AG04449 (cell line): ENCODE data around the gene NXNL1.
"Not testable (repeated sequence)": the region's sequence is repeated elsewhere in the genome, so short reads cannot be mapped to it uniquely, and the experiment has no call there.

Source experiments
- CTCF ChIA-PET: fragments of 350-600 bp; formaldehyde crosslinking; extraction: SDS; loops from one replicate; lab custom pipeline; 2021; ENCODE audit warnings: antibody characterized with exemption; lab: Yijun Ruan, JAX
- POLR2A ChIA-PET: fragments of 400-600, 350-600 bp; formaldehyde crosslinking; extraction: SDS; loops from one replicate; lab custom pipeline; 2020; ENCODE audit warnings: antibody characterized with exemption, inconsistent platforms; lab: Yijun Ruan, JAX
- DNase-seq: peaks from one replicate; pipeline ENCODE4 v3.0.0-alpha.2; 2010; ENCODE audit warnings: low read depth, low spot score
- H3K4me3 ChIP-seq: 2 replicates; pipeline ENCODE4 v1.5.1; 2011; ENCODE audit warnings: low read depth, mild to moderate bottlenecking, control low read depth, low read length
- TF ChIP-seq, protein P1 (sequence below): IDR thresholded peaks from one replicate; pipeline ENCODE4 v1.5.1; 2011; ENCODE audit warnings: mild to moderate bottlenecking, moderate library complexity, low read length, control low read depth, inconsistent platforms; ENCODE audit not compliant: insufficient read depth; ENCODE audit errors: missing control alignments

The NXNL1 gene

DNA sequence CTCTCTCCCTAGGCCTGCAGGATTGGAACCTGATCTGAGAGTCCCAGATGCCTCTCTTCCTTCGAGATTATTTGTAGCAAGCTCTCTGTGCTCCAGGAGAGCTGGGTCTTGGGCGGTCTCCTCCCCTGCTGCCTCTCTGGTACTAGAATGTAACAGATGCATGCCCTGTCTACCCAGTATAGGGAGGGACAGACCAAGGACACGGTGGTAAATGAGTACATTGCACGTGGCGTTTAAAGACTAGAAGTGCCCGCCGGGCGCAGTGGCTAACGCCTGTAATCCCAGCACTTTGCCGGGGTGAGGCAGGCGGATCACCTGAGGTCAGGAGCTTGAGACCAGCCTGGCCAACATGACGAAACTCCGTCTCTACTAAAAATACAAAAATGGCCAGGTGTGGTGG lies 21.3 kb upstream of the NXNL1 start:
- POLR2A ChIA-PET, result no interaction called here
- TF ChIP-seq, protein P1, sequence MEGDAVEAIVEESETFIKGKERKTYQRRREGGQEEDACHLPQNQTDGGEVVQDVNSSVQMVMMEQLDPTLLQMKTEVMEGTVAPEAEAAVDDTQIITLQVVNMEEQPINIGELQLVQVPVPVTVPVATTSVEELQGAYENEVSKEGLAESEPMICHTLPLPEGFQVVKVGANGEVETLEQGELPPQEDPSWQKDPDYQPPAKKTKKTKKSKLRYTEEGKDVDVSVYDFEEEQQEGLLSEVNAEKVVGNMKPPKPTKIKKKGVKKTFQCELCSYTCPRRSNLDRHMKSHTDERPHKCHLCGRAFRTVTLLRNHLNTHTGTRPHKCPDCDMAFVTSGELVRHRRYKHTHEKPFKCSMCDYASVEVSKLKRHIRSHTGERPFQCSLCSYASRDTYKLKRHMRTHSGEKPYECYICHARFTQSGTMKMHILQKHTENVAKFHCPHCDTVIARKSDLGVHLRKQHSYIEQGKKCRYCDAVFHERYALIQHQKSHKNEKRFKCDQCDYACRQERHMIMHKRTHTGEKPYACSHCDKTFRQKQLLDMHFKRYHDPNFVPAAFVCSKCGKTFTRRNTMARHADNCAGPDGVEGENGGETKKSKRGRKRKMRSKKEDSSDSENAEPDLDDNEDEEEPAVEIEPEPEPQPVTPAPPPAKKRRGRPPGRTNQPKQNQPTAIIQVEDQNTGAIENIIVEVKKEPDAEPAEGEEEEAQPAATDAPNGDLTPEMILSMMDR, result no peak
- H3K4me3 ChIP-seq, result no peak overlapping the region
- CTCF ChIA-PET, result interaction anchor here (3.8 kb wide), 1 partner anchor 14 kb away, joined by 25 read pairs; no protein-coding TSS in a partner anchor
- DNase-seq, result no peak

DNA sequence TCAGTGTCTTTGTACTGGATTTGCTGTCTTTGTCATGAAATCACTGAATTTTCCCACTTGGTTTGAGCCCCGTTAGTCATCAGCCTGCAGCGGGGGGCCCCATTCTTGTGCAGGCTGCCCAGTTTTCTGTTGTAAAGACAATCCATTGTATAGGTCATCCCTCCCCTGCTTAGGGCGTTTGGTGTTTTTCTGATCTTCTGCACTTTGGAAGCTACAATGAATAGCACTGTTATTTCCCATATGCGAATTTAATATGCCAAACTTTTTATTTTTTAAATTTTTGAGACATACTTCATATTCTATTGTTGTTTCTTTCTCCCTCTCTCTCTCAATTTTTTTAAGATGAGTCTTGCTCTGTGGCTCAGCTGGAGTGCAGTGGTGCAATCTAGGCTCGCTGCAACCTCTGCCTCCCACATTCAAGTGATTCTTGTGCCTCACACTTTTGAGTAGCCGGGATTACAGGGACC lies 18.6 kb upstream of the NXNL1 start:
- H3K4me3 ChIP-seq, result no peak overlapping the region
- TF ChIP-seq, protein P1, result no peak
- CTCF ChIA-PET, result interaction anchor here (0.8 to 3.6 kb wide), 2 partner anchors 15 to 17 kb away, joined by 3 to 22 read pairs; no protein-coding TSS in a partner anchor
- POLR2A ChIA-PET, result interaction anchor here (1.1 kb wide), 1 partner anchor 32 kb away, joined by 3 read pairs; the partner anchor contains the start of gene PGLS
- no peak for DNase-seq

DNA sequence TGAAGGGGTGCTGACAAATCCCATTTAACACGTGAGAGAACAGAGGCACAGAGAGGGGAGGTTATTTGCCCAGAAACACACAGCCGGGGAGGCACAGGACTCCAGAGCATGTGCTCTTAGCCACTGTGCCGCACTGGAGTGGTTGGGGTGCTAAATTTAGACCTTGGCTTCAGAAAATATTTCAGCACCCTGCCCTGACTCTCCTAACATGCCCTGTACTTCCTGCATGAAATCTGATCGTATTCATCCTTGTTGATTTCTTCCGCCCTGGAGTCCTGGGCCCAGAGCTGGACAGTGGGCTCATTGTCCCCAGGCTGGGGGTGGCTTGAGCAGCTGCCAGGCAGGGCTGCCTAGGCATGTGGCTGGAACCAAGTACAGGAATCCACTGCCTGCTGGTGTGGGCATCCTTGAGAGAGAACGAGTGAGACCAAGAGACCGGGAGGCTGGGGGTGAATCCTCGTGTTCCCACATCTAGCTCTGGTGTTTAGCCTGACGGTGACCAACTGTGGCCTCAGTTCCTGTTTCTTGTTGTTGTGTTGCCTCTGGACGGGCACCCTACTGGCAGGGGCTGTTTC lies 14.9 kb upstream of the NXNL1 start:
- H3K4me3 ChIP-seq, result no peak overlapping the region
- TF ChIP-seq, protein P1, result no peak
- POLR2A ChIA-PET, result interaction anchor here (0.6 kb wide), 1 partner anchor 33 kb away, joined by 4 read pairs; no protein-coding TSS in a partner anchor
- CTCF ChIA-PET, result interaction anchor here (1.1 to 3.1 kb wide), 3 partner anchors 10 to 21 kb away, joined by 7 to 15 read pairs (median 8); no protein-coding TSS in a partner anchor
- DNase-seq, result no peak

DNA sequence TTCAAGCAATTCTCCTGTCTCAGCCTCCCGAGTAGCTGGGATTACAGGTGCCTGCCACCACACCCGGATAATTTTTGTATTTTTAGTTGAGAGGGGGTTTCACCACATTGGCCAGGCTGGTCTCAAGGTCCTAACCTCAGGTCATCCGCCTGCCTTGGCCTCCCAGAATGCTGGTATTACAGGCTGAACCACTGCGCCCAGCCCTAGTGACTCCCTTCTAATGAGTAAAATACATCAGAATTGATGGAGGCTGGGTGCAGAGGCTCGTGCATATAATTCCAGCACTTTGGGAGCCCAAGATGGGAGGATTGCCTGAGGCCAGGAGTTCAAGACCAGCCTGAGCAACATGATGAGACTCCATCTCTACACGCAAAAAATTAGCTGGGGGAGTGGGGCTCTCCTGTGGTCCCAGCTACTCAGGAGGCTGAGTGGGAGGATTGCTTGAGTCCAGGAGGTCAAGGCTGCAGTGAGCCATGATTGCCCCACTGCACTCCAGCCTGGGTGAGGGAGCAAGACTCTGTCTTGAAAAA lies 14.3 kb upstream of the NXNL1 start:
- POLR2A ChIA-PET, DNase-seq, H3K4me3 ChIP-seq: not testable (repeated sequence)
- CTCF ChIA-PET, result interaction anchor here (1.1 to 3.1 kb wide), 4 partner anchors 9 to 21 kb away, joined by 4 to 15 read pairs (median 8); no protein-coding TSS in a partner anchor

DNA sequence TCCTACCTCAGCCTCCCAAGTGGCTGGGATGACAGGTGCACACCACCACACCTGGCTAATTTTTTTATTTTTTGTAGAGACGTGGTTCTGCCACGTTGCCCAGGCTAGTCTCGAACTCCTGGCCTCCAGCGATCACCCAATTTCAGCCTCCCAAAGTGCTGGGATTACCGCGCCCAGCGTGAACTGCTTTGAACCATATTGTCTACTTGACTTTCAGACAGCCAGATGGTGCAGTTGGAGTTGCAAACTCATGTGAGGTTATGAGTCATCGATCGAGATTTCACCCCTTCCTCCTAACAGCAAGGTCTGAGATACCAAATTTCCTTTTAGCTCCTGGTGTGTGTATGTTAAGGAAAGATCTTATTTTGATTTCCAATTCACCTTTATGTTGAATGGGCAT lies 12.3 kb upstream of the NXNL1 start:
- TF ChIP-seq, protein P1, result no peak
- H3K4me3 ChIP-seq, result no peak overlapping the region
- CTCF ChIA-PET, result interaction anchor here (0.7 to 3.1 kb wide), 2 partner anchors 24 to 87 kb away, joined by 3 to 15 read pairs; no protein-coding TSS in a partner anchor
- DNase-seq, result peak; percentile 63
- POLR2A ChIA-PET, result no interaction called here

DNA sequence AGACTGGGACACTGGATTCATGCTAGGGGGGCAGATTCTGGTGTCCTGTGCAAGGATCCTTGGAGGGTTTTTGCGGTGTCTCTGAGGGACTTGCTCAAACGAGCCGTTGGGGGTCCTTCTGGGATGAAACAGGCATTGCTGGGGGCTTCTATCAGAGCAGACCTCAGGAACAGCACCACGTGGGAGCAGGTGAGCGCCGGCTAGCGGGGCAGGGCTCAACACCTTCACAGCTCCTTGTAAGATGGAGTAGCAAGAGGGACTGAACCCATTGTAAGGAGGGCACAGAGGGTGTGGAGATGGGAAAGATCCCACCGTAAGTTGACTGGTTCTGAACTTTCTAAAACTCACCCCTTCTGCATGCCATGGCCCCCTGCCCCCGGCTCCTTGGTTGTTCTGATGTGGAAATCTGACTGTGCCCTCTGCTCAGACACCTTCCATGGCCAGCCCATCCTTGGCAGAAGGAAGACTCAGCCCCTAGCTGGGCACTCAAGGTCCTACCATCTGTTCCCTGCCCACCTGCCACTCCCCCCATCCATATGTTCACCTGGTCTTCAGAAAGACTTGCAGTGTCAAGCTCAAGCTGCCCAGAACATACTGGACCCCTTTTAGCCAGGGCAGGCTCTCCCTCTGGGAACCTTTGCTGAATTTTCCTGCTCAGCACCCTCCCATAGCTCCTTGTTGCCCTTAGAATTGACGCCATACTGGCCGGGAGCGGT lies 10.8 kb upstream of the NXNL1 start:
- TF ChIP-seq, protein P1, result no peak
- H3K4me3 ChIP-seq, result peak overlapping the region; percentile 79
- CTCF ChIA-PET, result interaction anchor here (0.5 to 1.7 kb wide), 4 partner anchors 18 to 102 kb away, joined by 3 to 4 read pairs (median 3); no protein-coding TSS in a partner anchor
- POLR2A ChIA-PET, result interaction anchor here (1.1 to 1.4 kb wide), 2 partner anchors 52 to 334 kb away, joined by 3 to 4 read pairs; partner anchors contain the start of gene MVB12A
- no peak for DNase-seq
